SK-N-SH treated with all-trans-retinoic acid at 6 μM for 48 hours (cell line): ENCODE data around the gene AKAP14.

Source experiments
- ARNTL ChIP-seq: fragments of 450-650 bp; formaldehyde crosslinking; IDR thresholded peaks from 2 replicates; pipeline ENCODE4 v1.5.0; 2020; ENCODE audit warnings: low read depth, mild to moderate bottlenecking, moderate library complexity, borderline replicate concordance
- BACH2 ChIP-seq: fragments of 250-450 bp; sonication (Bioruptor Pico); IDR thresholded peaks from 2 replicates; pipeline ENCODE4 v1.9.0; 2021; ENCODE audit warnings: mild to moderate bottlenecking, borderline replicate concordance
- GLIS3 ChIP-seq: fragments of 250-450 bp; sonication (Bioruptor Pico); IDR thresholded peaks from 2 replicates; pipeline ENCODE4 v1.5.0; 2020; ENCODE audit warnings: mild to moderate bottlenecking, moderate library complexity
- ZFP3 ChIP-seq: fragments of 250-450 bp; sonication (Bioruptor Pico); IDR thresholded peaks from 2 replicates; pipeline ENCODE4 v1.5.0; 2020; ENCODE audit warnings: mild to moderate bottlenecking, moderate library complexity
- ZFP30 ChIP-seq: fragments of 450-650 bp; formaldehyde crosslinking; IDR thresholded peaks from 2 replicates; pipeline ENCODE4 v1.5.0; 2022; ENCODE audit warnings: mild to moderate bottlenecking, moderate library complexity
- ZNF565 ChIP-seq: fragments of 450-650 bp; formaldehyde crosslinking; conservative IDR thresholded peaks from 2 replicates; pipeline ENCODE4 v1.5.0; 2020; ENCODE audit warnings: low read depth, mild to moderate bottlenecking, moderate library complexity
- ZNF8 ChIP-seq: fragments of 450-650 bp; formaldehyde crosslinking; IDR thresholded peaks from 2 replicates; pipeline ENCODE4 v1.5.0; 2020; ENCODE audit warnings: mild to moderate bottlenecking, moderate library complexity
- TF ChIP-seq, protein P1 (sequence below): fragments of 250-450 bp; sonication (Bioruptor Pico); IDR thresholded peaks from 2 replicates; pipeline ENCODE4 v1.5.1; 2020; ENCODE audit warnings: low read depth, mild to moderate bottlenecking, moderate library complexity

DNA sequence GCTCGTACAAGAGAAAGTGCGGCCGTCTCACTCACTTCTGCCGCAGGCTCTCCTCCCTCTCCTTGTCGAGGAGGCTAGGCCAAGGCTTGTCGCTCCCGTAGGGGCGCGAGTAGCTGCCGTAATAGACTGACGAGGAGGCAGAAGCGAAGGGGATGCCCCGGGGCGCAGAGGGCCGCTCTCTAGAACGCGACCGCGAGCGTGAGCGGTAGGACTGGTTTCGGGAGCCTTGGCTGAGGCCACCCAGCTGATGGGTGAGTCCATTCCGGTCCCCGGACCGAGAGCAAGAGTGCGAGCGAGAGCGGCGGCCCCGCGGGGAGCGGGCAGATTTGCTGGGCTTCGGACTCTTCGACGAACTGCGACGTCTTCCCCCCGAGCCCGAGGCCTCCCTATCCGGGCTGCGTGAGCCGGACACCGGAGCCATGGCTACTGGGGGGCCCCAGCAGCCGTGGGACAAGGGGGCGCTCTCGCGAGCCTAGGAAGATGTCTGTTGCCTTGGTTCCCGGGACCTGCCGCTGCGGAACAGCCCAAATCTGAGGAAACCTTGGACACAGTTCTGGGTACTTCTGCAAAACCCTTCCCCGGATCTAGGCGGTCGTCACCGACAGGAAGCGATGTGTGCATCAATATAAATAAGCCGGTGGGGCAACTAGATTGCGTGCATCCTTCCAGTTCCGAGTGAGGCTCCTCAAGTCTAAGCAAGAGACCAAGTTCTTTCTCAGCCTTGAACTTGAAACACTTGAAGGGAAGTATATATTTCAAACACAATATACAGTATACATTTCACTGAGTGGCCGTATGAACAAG lies 47.7 kb downstream of the AKAP14 start, which contains the start of gene NKAP:
- no peak for TF ChIP-seq ZFP30 (CRISPR knock-in tag)
- TF ChIP-seq ZNF565 (CRISPR knock-in tag) = 0 out of 2 replicates have a peak, but pooled peaks have one; percentile 41
- TF ChIP-seq BACH2 (CRISPR knock-in tag) = no peak
- TF ChIP-seq, protein P1, sequence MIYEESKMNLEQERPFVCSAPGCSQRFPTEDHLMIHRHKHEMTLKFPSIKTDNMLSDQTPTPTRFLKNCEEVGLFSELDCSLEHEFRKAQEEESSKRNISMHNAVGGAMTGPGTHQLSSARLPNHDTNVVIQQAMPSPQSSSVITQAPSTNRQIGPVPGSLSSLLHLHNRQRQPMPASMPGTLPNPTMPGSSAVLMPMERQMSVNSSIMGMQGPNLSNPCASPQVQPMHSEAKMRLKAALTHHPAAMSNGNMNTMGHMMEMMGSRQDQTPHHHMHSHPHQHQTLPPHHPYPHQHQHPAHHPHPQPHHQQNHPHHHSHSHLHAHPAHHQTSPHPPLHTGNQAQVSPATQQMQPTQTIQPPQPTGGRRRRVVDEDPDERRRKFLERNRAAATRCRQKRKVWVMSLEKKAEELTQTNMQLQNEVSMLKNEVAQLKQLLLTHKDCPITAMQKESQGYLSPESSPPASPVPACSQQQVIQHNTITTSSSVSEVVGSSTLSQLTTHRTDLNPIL = no peak
- TF ChIP-seq ZNF8 (CRISPR knock-in tag) = no peak
- TF ChIP-seq ARNTL (CRISPR knock-in tag) = no peak
- TF ChIP-seq GLIS3 (CRISPR knock-in tag) = no peak
- peak; percentile 75 for TF ChIP-seq ZFP3 (CRISPR knock-in tag)
